SU-DHL-6 (cell line): ENCODE data around the gene LDB3.

ENCODE experiments used
- H2AFZ ChIP-seq: fragments of 200-600 bp; sonication (generic); 2 replicates; pipeline ENCODE4 v1.6.1; 2014; ENCODE audit warnings: low read depth, mild to moderate bottlenecking, moderate library complexity, mixed read lengths, antibody characterized with exemption, low read length; ENCODE audit not compliant: severe bottlenecking
- H3F3A ChIP-seq: fragments of 200-600 bp; shearing (Covaris generic); 2 replicates; pipeline ENCODE4 v1.6.0; 2016; ENCODE audit warnings: antibody characterized with exemption, mild to moderate bottlenecking; ENCODE audit not compliant: insufficient read depth
- H3K27ac ChIP-seq: fragments of 200-600 bp; sonication (generic); 2 replicates; pipeline ENCODE4 v1.5.1; 2016; ENCODE audit warnings: low read depth, mild to moderate bottlenecking, low read length, moderate library complexity, mixed read lengths
- H3K27me3 ChIP-seq: fragments of 200-600 bp; sonication (generic), shearing (Covaris generic); 2 replicates; pipeline ENCODE4 v1.6.0; 2014; ENCODE audit warnings: mild to moderate bottlenecking, low read length
- H3K36me3 ChIP-seq: fragments of 200-600 bp; sonication (generic); 2 replicates; pipeline ENCODE4 v1.6.1; 2014; ENCODE audit warnings: mild to moderate bottlenecking, low read length, mixed read lengths
- H3K4me2 ChIP-seq: fragments of 300-600, 200-600 bp; shearing (Covaris generic), sonication (generic); 2 replicates; pipeline ENCODE4 v1.6.0; 2014; ENCODE audit warnings: low read length, low read depth, mild to moderate bottlenecking; ENCODE audit not compliant: poor library complexity, severe bottlenecking
- H3K4me3 ChIP-seq: fragments of 200-600 bp; sonication (generic); 2 replicates; pipeline ENCODE4 v1.5.1; 2014; ENCODE audit warnings: antibody characterized with exemption, low read length, mild to moderate bottlenecking, mixed read lengths; ENCODE audit not compliant: insufficient read depth, poor library complexity, severe bottlenecking
- H3K79me2 ChIP-seq: fragments of 200-600 bp; sonication (generic); 2 replicates; pipeline ENCODE4 v1.6.1; 2014; ENCODE audit warnings: mild to moderate bottlenecking, low read length, moderate library complexity; ENCODE audit not compliant: insufficient read depth
- H3K9ac ChIP-seq: fragments of 200-600 bp; sonication (generic); 2 replicates; pipeline ENCODE4 v1.7.0; 2014; ENCODE audit warnings: mild to moderate bottlenecking, low read length
- H3K9me2 ChIP-seq: fragments of 200-600 bp; sonication (generic); replicated peaks from 2 replicates; pipeline ENCODE4 v1.6.1; 2014; ENCODE audit warnings: low read length; ENCODE audit not compliant: insufficient read depth
- H3K9me3 ChIP-seq: fragments of 200-600 bp; sonication (generic); 2 replicates; pipeline ENCODE4 v1.6.1; 2014; ENCODE audit warnings: low read length, mixed read lengths; ENCODE audit not compliant: insufficient read depth
- H4K20me1 ChIP-seq: fragments of 200-600 bp; sonication (generic); 2 replicates; pipeline ENCODE4 v1.6.1; 2014; ENCODE audit warnings: low read depth, mild to moderate bottlenecking, antibody characterized with exemption, low read length, moderate library complexity, mixed read lengths
- CTCF ChIP-seq: fragments of 200-600 bp; sonication (generic); IDR thresholded peaks from one replicate; pipeline ENCODE4 v1.5.1; 2017; ENCODE audit warnings: antibody characterized with exemption, mild to moderate bottlenecking, low read length, moderate library complexity; ENCODE audit not compliant: insufficient read depth, poor library complexity, severe bottlenecking
- EZH2phosphoT487 ChIP-seq: fragments of 200-600 bp; sonication (generic), shearing (Covaris generic); conservative IDR thresholded peaks from 2 replicates; pipeline ENCODE4 v1.6.1; 2018; ENCODE audit warnings: mild to moderate bottlenecking, antibody characterized with exemption, low read length, moderate library complexity, mixed read lengths

The LDB3 gene

GRCh38 chr10:86706401-86706841 lies 38.1 kb downstream of the LDB3 start:
- Histone ChIP-seq H3K9me2 (no peaks in the 10 kb centered on the region), H2AFZ (no peak overlapping the region), H3K4me3 (no peak overlapping the region), H3K79me2 (no peaks in the 10 kb centered on the region), H3K27ac (no peak overlapping the region), H3F3A (no peaks in the 10 kb centered on the region), H4K20me1 (no peaks in the 10 kb centered on the region), H3K27me3 (no peaks in the 10 kb centered on the region), H3K9me3 (no peaks in the 10 kb centered on the region), H3K36me3 (no peaks in the 10 kb centered on the region), H3K4me2 (no peak overlapping the region), H3K9ac (no peak overlapping the region)
- no peak for TF ChIP-seq EZH2phosphoT487
- TF ChIP-seq CTCF: no peak

DNA sequence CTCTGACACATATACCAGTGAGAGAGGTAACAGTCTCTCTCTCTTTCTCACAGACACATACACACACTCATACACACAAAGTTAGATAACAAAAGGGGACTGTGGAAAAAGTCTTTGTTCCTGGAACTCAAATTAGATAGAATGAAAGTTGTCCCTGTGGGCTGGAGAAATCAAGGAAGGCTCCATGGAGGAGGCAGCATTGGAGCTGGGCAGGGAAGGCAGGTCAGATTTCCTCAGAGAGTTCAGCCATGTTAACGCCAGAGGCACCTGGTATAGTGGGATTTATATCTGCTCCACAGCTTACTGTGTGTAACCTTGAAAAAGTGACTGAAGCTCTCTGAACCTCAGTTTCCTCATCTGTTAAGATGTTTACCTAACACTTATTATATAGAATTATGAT lies 38.7 kb downstream of the LDB3 start:
- no peaks in the 10 kb centered on the region for H3K36me3 ChIP-seq
- H2AFZ ChIP-seq: no peak overlapping the region
- H3K79me2 ChIP-seq: no peaks in the 10 kb centered on the region
- H3F3A ChIP-seq: peaks cover 3% of the 10 kb centered on the region; the same call in 1 of the 2 replicates
- no peak overlapping the region for H3K9ac ChIP-seq
- no peak overlapping the region for H3K27ac ChIP-seq
- no peaks in the 10 kb centered on the region for H3K27me3 ChIP-seq
- TF ChIP-seq EZH2phosphoT487: no peak
- no peak for TF ChIP-seq CTCF
- no peaks in the 10 kb centered on the region for H4K20me1 ChIP-seq
- no peak overlapping the region for H3K4me3 ChIP-seq
- H3K9me2 ChIP-seq: no peaks in the 10 kb centered on the region
- no peak overlapping the region for H3K4me2 ChIP-seq
- H3K9me3 ChIP-seq: no peaks in the 10 kb centered on the region

DNA sequence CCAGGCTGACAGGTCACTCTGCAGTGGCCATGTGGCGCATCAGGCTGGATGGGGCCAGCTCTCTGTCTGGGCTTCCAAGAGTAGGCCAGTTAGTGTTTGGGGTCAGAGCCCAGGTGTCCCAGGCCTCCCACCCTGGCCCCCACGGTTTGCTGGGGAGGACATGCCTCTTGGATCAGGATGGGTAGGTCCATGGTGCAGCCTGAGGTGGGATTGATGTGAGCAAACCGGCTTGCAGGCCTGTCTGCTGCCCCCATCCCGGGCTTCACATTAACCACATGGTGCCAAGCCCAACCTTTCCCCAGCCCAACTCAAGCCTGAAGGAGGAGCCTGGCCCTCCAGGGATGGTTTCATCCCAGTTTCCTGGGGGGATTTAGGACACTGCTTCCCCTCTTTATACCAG lies 39.2 kb downstream of the LDB3 start:
- Histone ChIP-seq H2AFZ (no peak overlapping the region), H3K79me2 (no peaks in the 10 kb centered on the region), H3F3A (peaks cover 8% of the 10 kb centered on the region), H3K36me3 (no peaks in the 10 kb centered on the region), H3K4me3 (no peak overlapping the region), H3K27me3 (no peaks in the 10 kb centered on the region), H3K27ac (no peak overlapping the region), H3K4me2 (no peak overlapping the region), H4K20me1 (no peaks in the 10 kb centered on the region), H3K9ac (no peak overlapping the region), H3K9me2 (no peaks in the 10 kb centered on the region), H3K9me3 (no peaks in the 10 kb centered on the region)
- TF ChIP-seq EZH2phosphoT487: no peak
- no peak for TF ChIP-seq CTCF
